HepG2 (cell line): ENCODE data around the gene VRK2. TPM values are rescaled to one million over a fixed set of nuclear protein-coding genes. Genes with fewer than 3 reads are reported as not detected.
A peak's percentile ranks its signal among the peaks of the same experiment; 100 is the strongest.

ENCODE experiments used
- ATAC-seq: fragments of 200-7000 bp; cut with Tn5 transposase; 3 replicates; pipeline ENCODE4 v1.9.1; 2020; ENCODE audit warnings: mild to moderate bottlenecking, moderate library complexity
- BruUV-seq: library from RNA; stranded (reverse); fragments of 400-500 nt; replicated peaks from 2 replicates; lab custom pipeline; 2021; lab: Mats Ljungman, UMichigan
- CTCF ChIA-PET: fragments of 300-600 bp; formaldehyde crosslinking; extraction: SDS; loops from one replicate; lab custom pipeline; 2021; ENCODE audit warnings: low total read pairs, inconsistent platforms, low intra/inter-chr PET ratio; lab: Yijun Ruan, JAX
- POLR2A ChIA-PET: fragments of 350-600 bp; sonication (Branson Sonifier 250); formaldehyde crosslinking; loops from one replicate; lab custom pipeline; 2020; ENCODE audit warnings: antibody characterized with exemption, inconsistent platforms; lab: Yijun Ruan, JAX
- DNase-seq: peaks from one replicate; pipeline ENCODE4 v3.0.0-alpha.2; 2015; ENCODE audit warnings: low spot score
- FAIRE-seq: peaks from 3 replicates; lab custom pipeline; 2011; peaks lifted over from hg19 to GRCh38; lab: Jason Lieb, UNC
- H2AFZ ChIP-seq: one replicate; pipeline ENCODE4 v1.6.1; 2011; ENCODE audit warnings: low read length, inconsistent platforms
- H3K27ac ChIP-seq: fragments of 300-600 bp; 3 replicates; pipeline ENCODE4 v1.8.0; 2011; ENCODE audit warnings: mixed run types, mild to moderate bottlenecking, mixed read lengths, low read length, inconsistent platforms; ENCODE audit not compliant: insufficient read depth; ENCODE audit errors: extremely low read length
- H3K27me3 ChIP-seq, 2 experiments: fragments of 200-600 bp in 1 of 2; 2 replicates in 1 of 2; 3 replicates in 1 of 2; pipeline versions ENCODE4 v1.6.0 to v1.8.0; 2011; ENCODE audit warnings: low read length in 2 of 2, mild to moderate bottlenecking in 2 of 2, moderate library complexity in 2 of 2, inconsistent platforms in 1 of 2; ENCODE audit not compliant: insufficient read depth in 2 of 2, control insufficient read depth in 1 of 2
- H3K36me3 ChIP-seq, 2 experiments: fragments of 200-600 bp in 1 of 2; replicated peaks in 1 of 2; 2 replicates in 1 of 2; 3 replicates in 1 of 2; pipeline versions ENCODE4 v1.5.1 to v1.8.0; 2011; ENCODE audit warnings: low read length in 2 of 2, inconsistent platforms in 1 of 2; ENCODE audit not compliant: insufficient read depth in 2 of 2, control insufficient read depth in 1 of 2
- H3K4me1 ChIP-seq: 2 replicates; pipeline ENCODE4 v1.5.1; 2012; ENCODE audit warnings: low read length, inconsistent platforms; ENCODE audit not compliant: insufficient read depth
- H3K4me2 ChIP-seq: 2 replicates; pipeline ENCODE4 v1.6.0; 2011; ENCODE audit warnings: low read depth, low read length, inconsistent platforms
- H3K4me3 ChIP-seq, 3 experiments: fragments of 200-600 bp in 1 of 3; sonication (generic), shearing (Covaris generic) in 1 of 3; replicated peaks in 1 of 3; 2 replicates each; pipeline ENCODE4 v1.5.1; 2011 to 2016; ENCODE audit warnings: low read length in 3 of 3, inconsistent platforms in 2 of 3, low read depth in 2 of 3, mild to moderate bottlenecking in 2 of 3, control low read depth in 1 of 3, mixed read lengths in 1 of 3; ENCODE audit not compliant: insufficient read depth in 1 of 3
- H3K79me2 ChIP-seq: one replicate; pipeline ENCODE4 v1.6.1; 2011; ENCODE audit warnings: low read length, inconsistent platforms; ENCODE audit not compliant: insufficient read depth
- H3K9ac ChIP-seq: 2 replicates; pipeline ENCODE4 v1.6.0; 2011; ENCODE audit warnings: mild to moderate bottlenecking, low read depth, low read length, inconsistent platforms; ENCODE audit not compliant: insufficient read depth
- H3K9me3 ChIP-seq: 2 replicates; pipeline ENCODE4 v1.5.1; 2012; ENCODE audit warnings: mild to moderate bottlenecking, low read length
- H4K20me1 ChIP-seq: 2 replicates; pipeline ENCODE4 v1.6.0; 2011; ENCODE audit warnings: inconsistent platforms, mild to moderate bottlenecking, low read length, moderate library complexity; ENCODE audit not compliant: insufficient read depth
- MAFF ChIP-seq: IDR thresholded peaks from 2 replicates; pipeline ENCODE4 v1.6.1; 2011; ENCODE audit warnings: low read depth, low read length, improper control_type of control experiment
- PRPF4 ChIP-seq: fragments of 200-400 bp; formaldehyde crosslinking; IDR thresholded peaks from 2 replicates; pipeline ENCODE4 v1.6.1; 2016; ENCODE audit warnings: low read length, low read depth; ENCODE audit not compliant: poor library complexity, severe bottlenecking
- SRF ChIP-seq: IDR thresholded peaks from 2 replicates; pipeline ENCODE4 v1.6.1; 2011; ENCODE audit warnings: mild to moderate bottlenecking, low read depth, low read length, moderate library complexity
- TBP ChIP-seq: sonication (generic); formaldehyde crosslinking; IDR thresholded peaks from 2 replicates; pipeline ENCODE4 v1.5.0; 2020; ENCODE audit warnings: missing genetic modification reagents
- ZBTB38 ChIP-seq: sonication (generic); formaldehyde crosslinking; IDR thresholded peaks from 2 replicates; pipeline ENCODE4 v1.5.1; 2020; ENCODE audit warnings: mild to moderate bottlenecking, missing genetic modification reagents
- ZFP82 ChIP-seq: sonication (generic); formaldehyde crosslinking; IDR thresholded peaks from 2 replicates; pipeline ENCODE4 v1.5.1; 2020; ENCODE audit warnings: mild to moderate bottlenecking, missing genetic modification reagents, borderline replicate concordance
- ZMYM2 ChIP-seq: sonication (generic); formaldehyde crosslinking; IDR thresholded peaks from 2 replicates; pipeline ENCODE4 v1.8.0; 2022; ENCODE audit warnings: mild to moderate bottlenecking, missing genetic modification reagents
- ZMYM3 ChIP-seq: sonication (generic); formaldehyde crosslinking; IDR thresholded peaks from 2 replicates; pipeline ENCODE4 v1.5.1; 2020; ENCODE audit warnings: mild to moderate bottlenecking, missing genetic modification reagents
- ZNF224 ChIP-seq: sonication (generic); formaldehyde crosslinking; IDR thresholded peaks from 2 replicates; pipeline ENCODE4 v1.5.0; 2020; ENCODE audit warnings: mild to moderate bottlenecking, missing genetic modification reagents
- ZNF460 ChIP-seq: sonication (generic); formaldehyde crosslinking; IDR thresholded peaks from 2 replicates; pipeline ENCODE4 v1.5.1; 2020; ENCODE audit warnings: missing genetic modification reagents, mild to moderate bottlenecking, borderline replicate concordance
- ZNF569 ChIP-seq: sonication (generic); formaldehyde crosslinking; IDR thresholded peaks from 2 replicates; pipeline ENCODE4 v1.5.0; 2020; ENCODE audit warnings: mild to moderate bottlenecking, missing genetic modification reagents, moderate library complexity, borderline replicate concordance
- ZNF598 ChIP-seq: sonication (generic); formaldehyde crosslinking; IDR thresholded peaks from 2 replicates; pipeline ENCODE4 v1.5.1; 2020; ENCODE audit warnings: mild to moderate bottlenecking, missing genetic modification reagents, borderline replicate concordance
- ZNF670 ChIP-seq: sonication (generic); formaldehyde crosslinking; IDR thresholded peaks from 2 replicates; pipeline ENCODE4 v1.8.0; 2022; ENCODE audit warnings: mild to moderate bottlenecking, missing genetic modification reagents, borderline replicate concordance
- WGBS: methylation state at CpG from one replicate; pipeline ENCODE4 v1.1.6; 2017; ENCODE audit warnings: low lambda C conversion rate; 5-methylcytosine and 5-hydroxymethylcytosine counted together
- in situ Hi-C: cut with HindIII; loops from 2 replicates; pipeline ENCODE4 v1.10.0; 2017; ENCODE audit warnings: low pct_unique_long_range_greater_than_20kb; ENCODE audit not compliant: extremely low pct_ligation_motif_present
- intact Hi-C: fragments of 100-400 bp; cut with micrococcal nuclease; formaldehyde crosslinking; loops from one replicate; pipeline ENCODE4 v1.10.0; 2022; ENCODE audit not compliant: unreplicated experiment
- polyA plus RNA-seq, 8 experiments: library from polyadenylated mRNA; depleted of rRNA in 3 of 8; stranded (reverse) in 7 of 8; unstranded in 1 of 8; fragments of >200 nt; fragmentation: Illumina TruSeq in 4 of 8; extraction: Trizol in 4 of 8; gene quantifications; 2 replicates each; pipeline versions ENCODE4 v1.2.1 to v1.2.3, GENCODE V29; 2011 to 2016; ENCODE audit warnings: low read depth in 4 of 8, missing spikeins in 1 of 8, mixed read lengths in 1 of 8; ENCODE audit not compliant: insufficient read depth in 1 of 8
- total RNA-seq, 5 experiments: library from RNA; depleted of rRNA; stranded (reverse); fragments of >200 nt; fragmentation: Illumina TruSeq; extraction: Trizol; gene quantifications; 2 replicates each; pipeline ENCODE4 v1.2.3, GENCODE V29; 2016; ENCODE audit warnings: low read depth in 1 of 5
- TF ChIP-seq, protein P1 (sequence below): sonication (generic); formaldehyde crosslinking; conservative IDR thresholded peaks from 2 replicates; pipeline ENCODE4 v1.4.0; 2020; ENCODE audit warnings: missing genetic modification reagents
- TF ChIP-seq, protein P2 (sequence below): sonication (generic); formaldehyde crosslinking; IDR thresholded peaks from 2 replicates; pipeline ENCODE4 v1.4.0; 2020; ENCODE audit warnings: missing genetic modification reagents, mild to moderate bottlenecking, borderline replicate concordance

The VRK2 gene
- total and polyA plus RNA-seq, 2 of the 13 experiments (the other 11 are each of a cell fraction or from before 2014, with no cell fraction given), result 13.3 to 29.1 TPM

DNA sequence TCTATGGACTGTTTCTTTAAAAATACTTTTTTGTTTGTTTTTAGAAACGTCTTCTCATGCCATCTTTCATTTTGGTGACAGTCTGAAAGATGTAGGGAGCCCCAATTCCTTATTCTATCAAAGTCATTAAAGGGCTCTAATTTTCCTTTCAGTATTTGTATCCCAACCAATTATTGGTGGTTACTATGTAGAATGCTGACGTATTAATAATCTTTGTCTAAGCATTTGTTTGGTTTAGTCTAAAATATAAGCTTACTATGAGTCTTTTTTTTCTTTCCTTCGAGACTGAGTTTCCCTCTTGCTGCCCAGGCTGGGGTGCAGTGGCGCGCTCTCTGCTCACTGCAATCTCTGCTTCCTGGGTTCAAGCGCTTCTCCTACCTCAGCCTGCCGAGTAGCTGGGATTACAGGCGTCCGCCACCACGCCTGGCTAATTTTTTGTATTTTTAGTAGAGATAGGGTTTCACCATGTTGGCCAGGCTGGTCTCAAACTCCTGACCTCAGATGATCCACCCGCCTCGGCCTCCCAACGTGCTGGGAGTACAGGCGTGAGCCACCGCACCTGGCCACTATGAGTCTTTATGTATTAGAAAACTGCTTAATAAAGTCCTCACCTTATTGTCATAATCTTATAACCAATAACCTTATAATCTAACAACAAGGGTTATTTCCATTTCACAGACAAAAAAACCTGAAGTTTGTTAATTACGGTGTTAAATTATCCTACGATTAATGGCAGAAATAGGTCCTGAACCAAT, 849 bp upstream of the VRK2 start:
- Histone ChIP-seq H3K79me2 (peaks cover 16% of the 10 kb centered on the region), H3K36me3 (no peaks in the 10 kb centered on the region; a peak in 1 of 5 replicates), H4K20me1 (no peaks in the 10 kb centered on the region), H3K4me3 (peak overlapping the region; percentile 59 to 76 (median 65)), H2AFZ (peak overlapping the region; percentile 96), H3K27me3 (no peaks in the 10 kb centered on the region; a peak in 1 of 5 replicates), H3K27ac (peak overlapping the region; percentile 92), H3K4me2 (peak overlapping the region; percentile 76), H3K9ac (peak overlapping the region; percentile 78), H3K9me3 (no peaks in the 10 kb centered on the region), H3K4me1 (peaks cover 55% of the 10 kb centered on the region)
- POLR2A ChIA-PET, result interaction anchor here (0.7 to 1.6 kb wide), 9 partner anchors 9 to 195 kb away, joined by 3 to 6 read pairs (median 5); partner anchors contain the start of gene FANCL
- no peak for DNase-seq
- peak; percentile 6; the same call in 2 of the 3 replicates for ATAC-seq
- CTCF ChIA-PET, result no interaction called here
- WGBS, result 29% methylated on average over 17 of the region's 17 CpGs
- FAIRE-seq, result no peak
- TSS peak; percentile 68 for BruUV-seq
- intact Hi-C loops (loop anchor here (2.0 to 5.0 kb wide), 4 partner anchors 138 to 402 kb away; partner anchors contain the start of gene FANCL), in situ Hi-C loops (loop anchor here (10.0 kb wide), 1 partner anchor 189 kb away; no protein-coding TSS in a partner anchor)
- TF ChIP-seq TBP (CRISPR knock-in tag) (no peak), ZMYM2 (CRISPR knock-in tag) (0 out of 2 replicates have a peak, but pooled peaks have one; percentile 61), ZFP82 (CRISPR knock-in tag) (peak; percentile 25; the same call in 1 of the 2 replicates), ZNF670 (CRISPR knock-in tag) (0 out of 2 replicates have a peak, but pooled peaks have one; percentile 9), MAFF (0 out of 2 replicates have a peak, but pooled peaks have one; percentile 15), ZNF598 (CRISPR knock-in tag) (no peak; the same call in 1 of the 2 replicates), ZNF460 (peak; percentile 80), ZNF224 (0 out of 2 replicates have a peak, but pooled peaks have one; percentile 23), ZBTB38 (CRISPR knock-in tag) (peak; percentile 71; the same call in 1 of the 2 replicates), SRF (no peak), ZMYM3 (peak; percentile 63), PRPF4 (peak; percentile 9), ZNF569 (CRISPR knock-in tag) (0 out of 2 replicates have a peak, but pooled peaks have one; percentile 10)
- TF ChIP-seq, protein P1, sequence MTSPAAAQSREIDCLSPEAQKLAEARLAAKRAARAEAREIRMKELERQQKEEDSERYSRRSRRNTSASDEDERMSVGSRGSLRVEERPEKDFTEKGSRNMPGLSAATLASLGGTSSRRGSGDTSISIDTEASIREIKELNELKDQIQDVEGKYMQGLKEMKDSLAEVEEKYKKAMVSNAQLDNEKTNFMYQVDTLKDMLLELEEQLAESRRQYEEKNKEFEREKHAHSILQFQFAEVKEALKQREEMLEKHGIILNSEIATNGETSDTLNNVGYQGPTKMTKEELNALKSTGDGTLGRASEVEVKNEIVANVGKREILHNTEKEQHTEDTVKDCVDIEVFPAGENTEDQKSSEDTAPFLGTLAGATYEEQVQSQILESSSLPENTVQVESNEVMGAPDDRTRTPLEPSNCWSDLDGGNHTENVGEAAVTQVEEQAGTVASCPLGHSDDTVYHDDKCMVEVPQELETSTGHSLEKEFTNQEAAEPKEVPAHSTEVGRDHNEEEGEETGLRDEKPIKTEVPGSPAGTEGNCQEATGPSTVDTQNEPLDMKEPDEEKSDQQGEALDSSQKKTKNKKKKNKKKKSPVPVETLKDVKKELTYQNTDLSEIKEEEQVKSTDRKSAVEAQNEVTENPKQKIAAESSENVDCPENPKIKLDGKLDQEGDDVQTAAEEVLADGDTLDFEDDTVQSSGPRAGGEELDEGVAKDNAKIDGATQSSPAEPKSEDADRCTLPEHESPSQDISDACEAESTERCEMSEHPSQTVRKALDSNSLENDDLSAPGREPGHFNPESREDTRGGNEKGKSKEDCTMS (CRISPR knock-in tag), result no peak
- TF ChIP-seq, protein P2, sequence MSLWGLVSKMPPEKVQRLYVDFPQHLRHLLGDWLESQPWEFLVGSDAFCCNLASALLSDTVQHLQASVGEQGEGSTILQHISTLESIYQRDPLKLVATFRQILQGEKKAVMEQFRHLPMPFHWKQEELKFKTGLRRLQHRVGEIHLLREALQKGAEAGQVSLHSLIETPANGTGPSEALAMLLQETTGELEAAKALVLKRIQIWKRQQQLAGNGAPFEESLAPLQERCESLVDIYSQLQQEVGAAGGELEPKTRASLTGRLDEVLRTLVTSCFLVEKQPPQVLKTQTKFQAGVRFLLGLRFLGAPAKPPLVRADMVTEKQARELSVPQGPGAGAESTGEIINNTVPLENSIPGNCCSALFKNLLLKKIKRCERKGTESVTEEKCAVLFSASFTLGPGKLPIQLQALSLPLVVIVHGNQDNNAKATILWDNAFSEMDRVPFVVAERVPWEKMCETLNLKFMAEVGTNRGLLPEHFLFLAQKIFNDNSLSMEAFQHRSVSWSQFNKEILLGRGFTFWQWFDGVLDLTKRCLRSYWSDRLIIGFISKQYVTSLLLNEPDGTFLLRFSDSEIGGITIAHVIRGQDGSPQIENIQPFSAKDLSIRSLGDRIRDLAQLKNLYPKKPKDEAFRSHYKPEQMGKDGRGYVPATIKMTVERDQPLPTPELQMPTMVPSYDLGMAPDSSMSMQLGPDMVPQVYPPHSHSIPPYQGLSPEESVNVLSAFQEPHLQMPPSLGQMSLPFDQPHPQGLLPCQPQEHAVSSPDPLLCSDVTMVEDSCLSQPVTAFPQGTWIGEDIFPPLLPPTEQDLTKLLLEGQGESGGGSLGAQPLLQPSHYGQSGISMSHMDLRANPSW (CRISPR knock-in tag), result 0 out of 2 replicates have a peak, but pooled peaks have one; percentile 1
